Measurements from ENCODE around the gene CLP1.
"Not testable (repeated sequence)": the region's sequence is repeated elsewhere in the genome, so short reads cannot be mapped to it uniquely, and the experiment has no call there.

The CLP1 gene

GRCh38 chr11:57667117-57667735 is 9.7 kb downstream of the CLP1 start:
- DNase-seq (ENCODE audit: low read depth): peak; percentile 87

GRCh38 chr11:57667736-57668433 is 10.3 kb downstream of the CLP1 start, which contains the start of gene ZDHHC5:
Gene ZDHHC5 (plus strand): TSS chr11:57668114. CDS start chr11:57673091, 4,977 bp downstream.
- peak; percentile 99 for DNase-seq (ENCODE audit: low read depth)

GRCh38 chr11:57668434-57668782 is 10.8 kb downstream of the CLP1 start:
- no peak for DNase-seq (ENCODE audit: low read depth)

GRCh38 chr11:57674251-57674650 is 16.7 kb downstream of the CLP1 start:
- no peak for DNase-seq (ENCODE audit: low read depth)

- DNase-seq (ENCODE audit: low read depth): no peak
These were observed 17.8 kb downstream of the CLP1 start for GRCh38 chr11:57675176-57675941.

GRCh38 chr11:57679396-57679795 is 21.8 kb downstream of the CLP1 start:
- DNase-seq (ENCODE audit: low read depth): no peak

GRCh38 chr11:57680552-57680874 is 23.0 kb downstream of the CLP1 start:
- no peak for DNase-seq (ENCODE audit: low read depth)

GRCh38 chr11:57681168-57681567 is 23.6 kb downstream of the CLP1 start:
- no peak for DNase-seq (ENCODE audit: low read depth)

GRCh38 chr11:57690474-57690873 is 32.9 kb downstream of the CLP1 start:
- not testable (repeated sequence) for DNase-seq (ENCODE audit: low read depth)

- no peak for DNase-seq (ENCODE audit: low read depth)
These were observed 41.3 kb downstream of the CLP1 start for GRCh38 chr11:57698843-57699365.

- DNase-seq (ENCODE audit: low read depth): no peak
These were observed 42.3 kb downstream of the CLP1 start for GRCh38 chr11:57699813-57700212.

GRCh38 chr11:57700425-57700824 is 42.9 kb downstream of the CLP1 start:
- DNase-seq (ENCODE audit: low read depth): no peak

- no peak for DNase-seq (ENCODE audit: low read depth)
These were observed 45.8 kb downstream of the CLP1 start for GRCh38 chr11:57703341-57703740.

- no peak for DNase-seq (ENCODE audit: low read depth)
These were observed 47.4 kb downstream of the CLP1 start for GRCh38 chr11:57704932-57705331.

- DNase-seq (ENCODE audit: low read depth): not testable (repeated sequence)
These were observed 47.9 kb downstream of the CLP1 start for GRCh38 chr11:57705432-57705831.

GRCh38 chr11:57709802-57710367 is 52.3 kb downstream of the CLP1 start:
- no peak for DNase-seq (ENCODE audit: low read depth)

All from stimulated activated CD8-positive, alpha-beta memory T cell treated with anti-CD3 and anti-CD28 coated beads, Interleukin-12 subunit alpha, Interleukin-12 subunit beta, amount 100 ng/mL, for 1 hour (primary cell).